Fibroblast of the aortic adventitia (primary cell): ENCODE results near the gene EXOSC10. TPM values are rescaled to one million over a fixed set of nuclear protein-coding genes. Genes with fewer than 3 reads are reported as not detected.
"Not testable (repeated sequence)": the region's sequence is repeated elsewhere in the genome, so short reads cannot be mapped to it uniquely, and the experiment has no call there.

ENCODE experiments used
- DNase-seq: peaks from one replicate; pipeline ENCODE4 v3.0.0-alpha.2; 2010; ENCODE audit warnings: low read depth
- H3K4me3 ChIP-seq: 2 replicates; pipeline ENCODE4 v1.5.1; 2011; ENCODE audit warnings: low read depth, mild to moderate bottlenecking, control low read depth, low read length, moderate library complexity
- CTCF ChIP-seq: IDR thresholded peaks from 2 replicates; pipeline ENCODE4 v1.5.1; 2011; ENCODE audit warnings: mild to moderate bottlenecking, low read length, control low read depth, inconsistent platforms; ENCODE audit not compliant: insufficient read depth
- total RNA-seq: library from RNA; depleted of rRNA; stranded (reverse); fragments of >200 nt; gene quantifications from 2 replicates; pipeline ENCODE4 v1.2.3, GENCODE V29; 2012; ENCODE audit warnings: low replicate concordance

Gene EXOSC10
- total RNA-seq, 1 donor: 63.6 TPM

GRCh38 chr1:11024874-11025203 lies 74.8 kb downstream of the EXOSC10 start:
- no peak for TF ChIP-seq CTCF

GRCh38 chr1:11024154-11024873 lies 75.4 kb downstream of the EXOSC10 start:
- no peak for TF ChIP-seq CTCF
- H3K4me3 ChIP-seq: no peak overlapping the region
- no peak for DNase-seq

More at GRCh38 chr1:11024874-11025203, 74.8 kb downstream of the EXOSC10 start:
- DNase-seq: no peak
- no peak overlapping the region for H3K4me3 ChIP-seq

GRCh38 chr1:11023201-11023600 lies 76.5 kb downstream of the EXOSC10 start:
- no peak for TF ChIP-seq CTCF
- H3K4me3 ChIP-seq: no peak overlapping the region
- DNase-seq: no peak

GRCh38 chr1:11019971-11020370 lies 79.7 kb downstream of the EXOSC10 start:
- DNase-seq: no peak
- TF ChIP-seq CTCF: no peak
- no peak overlapping the region for H3K4me3 ChIP-seq

- DNase-seq, H3K4me3 ChIP-seq: not testable (repeated sequence)
Observed at GRCh38 chr1:11019358-11019757, 80.3 kb downstream of the EXOSC10 start.

Other genes starting within 250 kb of the EXOSC10 start
- gene TARDBP, start 87.2 kb downstream of the EXOSC10 start, total RNA-seq: 66.1 and 161 TPM in 2 replicates
- not detected in 2 replicates for gene MASP2, start 52.6 kb downstream of the EXOSC10 start, total RNA-seq
- gene SRM, start 39.9 kb downstream of the EXOSC10 start, total RNA-seq: 9.1 and 42.7 TPM in 2 replicates
- under 0.01 and 0.65 TPM in 2 replicates for gene ANGPTL7, start 89.5 kb upstream of the EXOSC10 start, total RNA-seq
- gene MTOR, start 162.7 kb upstream of the EXOSC10 start, total RNA-seq: 23.1 and 36.3 TPM in 2 replicates
- gene UBIAD1, start 173.3 kb upstream of the EXOSC10 start, total RNA-seq: 2.6 and 11.7 TPM in 2 replicates